Nucleus accumbens (tissue), 56 donors: ENCODE measurements around the gene PTP4A2.

Experiments used
- DNase-seq, 56 donors: peaks; one replicate each; lab custom pipeline; 2025; lab: John Stamatoyannopoulos, UW

The PTP4A2 gene

DNA sequence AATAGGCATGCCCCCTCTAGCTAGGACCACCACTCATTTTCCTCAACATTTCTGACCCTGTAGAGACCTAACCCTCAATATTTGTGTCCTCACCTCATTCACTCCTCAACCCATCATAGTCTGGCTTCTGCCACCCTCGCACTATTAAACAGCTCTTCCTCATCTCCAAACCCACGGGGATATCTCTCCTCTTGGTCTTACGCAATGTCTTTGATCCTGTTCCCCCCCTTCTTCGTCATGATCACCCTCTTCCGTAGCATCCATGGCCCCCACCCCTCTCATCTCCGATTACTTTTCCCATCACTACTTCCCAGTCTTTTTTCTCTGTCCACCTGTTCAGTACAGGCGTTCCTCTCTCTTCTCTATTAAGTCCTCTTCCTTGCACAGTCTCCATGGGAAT is 70.6 kb downstream of the PTP4A2 start:
- DNase-seq = no peak

DNA sequence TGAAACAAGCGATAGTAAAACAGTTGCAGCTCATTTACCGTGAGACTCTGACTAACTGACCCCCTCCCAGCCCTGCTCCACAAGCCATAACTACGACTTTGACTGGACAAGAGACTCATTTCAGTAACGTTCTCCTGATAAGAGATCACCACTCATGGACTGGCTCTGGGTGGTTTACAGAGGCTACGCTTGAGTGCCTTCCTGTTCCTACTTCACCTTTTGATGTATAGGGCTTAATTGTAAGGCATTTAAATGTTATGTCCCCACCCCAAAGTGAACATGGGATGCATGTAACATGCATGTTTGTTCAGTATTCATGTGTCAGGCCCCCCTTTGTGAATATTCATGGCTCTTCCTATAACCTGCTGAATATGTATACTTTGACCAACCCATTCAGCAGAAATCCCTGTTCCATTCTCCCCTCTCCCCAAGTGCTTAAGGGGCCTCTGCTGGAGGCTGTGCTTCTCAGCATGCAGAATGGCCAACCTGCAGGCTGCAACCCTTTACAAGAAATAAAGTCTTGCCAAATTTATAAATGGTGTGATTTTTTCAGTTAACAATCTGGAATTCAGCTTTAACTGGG is 71.6 kb downstream of the PTP4A2 start:
- no peak for DNase-seq

DNA sequence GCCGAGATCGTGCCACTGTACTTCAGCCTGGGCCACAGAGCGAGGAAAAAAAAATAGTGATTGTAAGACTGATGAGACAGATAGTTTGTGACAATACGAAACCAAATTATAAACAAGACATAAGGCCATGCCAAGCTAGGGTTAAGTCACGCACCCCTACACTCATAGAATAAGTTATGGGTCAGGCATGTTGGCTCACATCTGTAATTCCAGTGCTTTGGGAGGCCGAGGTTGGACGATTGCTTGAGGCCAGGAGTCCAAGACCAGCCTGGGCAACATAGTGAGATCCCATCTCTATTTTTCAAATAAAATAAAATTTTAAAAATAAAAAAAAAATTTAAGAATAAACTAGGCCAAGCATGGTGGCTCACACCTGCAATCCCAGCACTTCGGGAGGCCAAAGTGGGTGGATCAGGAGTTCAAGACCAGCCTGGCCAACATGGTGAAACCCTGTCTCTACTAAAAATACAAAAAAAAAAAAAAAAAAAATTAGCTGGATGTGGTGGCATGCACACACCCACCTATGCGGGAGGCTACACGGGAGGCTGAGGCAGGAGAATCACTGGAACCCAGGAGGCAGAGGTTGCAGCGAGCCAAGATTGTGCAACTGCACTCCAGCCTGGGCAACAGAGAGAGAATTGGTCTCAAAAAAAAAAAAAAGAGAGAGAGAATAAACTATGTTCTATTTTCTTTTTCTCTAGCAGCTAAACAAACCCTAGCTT is 72.3 kb downstream of the PTP4A2 start:
- DNase-seq = no peak

DNA sequence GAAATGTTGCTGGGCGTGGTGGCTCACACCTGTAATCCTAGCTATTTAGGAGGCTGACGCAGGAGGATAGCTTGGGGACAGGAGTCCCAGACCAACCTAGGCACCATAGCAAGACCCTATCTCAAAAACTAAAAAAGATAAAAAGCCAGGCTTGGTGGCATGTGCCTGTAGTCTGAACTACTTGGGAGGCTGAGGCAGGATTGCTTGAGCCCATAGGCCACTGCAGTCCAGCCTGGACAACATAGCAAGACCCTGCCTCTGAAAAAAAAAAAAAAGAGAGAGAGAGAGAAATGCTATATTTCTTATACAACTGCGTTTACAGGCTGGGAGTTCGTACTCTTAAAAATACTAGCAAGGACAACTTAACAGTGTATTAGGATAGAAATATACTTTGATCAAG is 76.1 kb downstream of the PTP4A2 start:
- DNase-seq = no peak

DNA sequence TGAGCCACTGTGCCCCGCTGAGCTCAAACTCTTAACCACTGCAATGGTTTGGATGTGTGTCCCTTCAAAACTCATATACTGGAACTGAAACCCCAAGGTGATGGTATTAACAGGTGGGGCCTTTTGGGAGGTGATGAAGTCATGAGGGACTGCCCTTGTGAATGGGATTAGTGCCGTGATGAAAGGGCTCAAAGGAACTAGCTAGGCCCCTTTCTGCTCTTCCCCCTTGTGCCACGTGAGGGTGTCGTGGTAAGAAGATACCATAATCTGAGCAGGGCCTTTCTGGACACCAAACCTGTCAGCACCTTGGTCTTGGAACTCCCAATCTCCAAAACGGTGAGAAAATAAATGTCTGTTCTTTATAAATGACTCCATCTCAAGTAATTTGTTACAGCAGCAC is 76.8 kb downstream of the PTP4A2 start:
- DNase-seq = no peak

DNA sequence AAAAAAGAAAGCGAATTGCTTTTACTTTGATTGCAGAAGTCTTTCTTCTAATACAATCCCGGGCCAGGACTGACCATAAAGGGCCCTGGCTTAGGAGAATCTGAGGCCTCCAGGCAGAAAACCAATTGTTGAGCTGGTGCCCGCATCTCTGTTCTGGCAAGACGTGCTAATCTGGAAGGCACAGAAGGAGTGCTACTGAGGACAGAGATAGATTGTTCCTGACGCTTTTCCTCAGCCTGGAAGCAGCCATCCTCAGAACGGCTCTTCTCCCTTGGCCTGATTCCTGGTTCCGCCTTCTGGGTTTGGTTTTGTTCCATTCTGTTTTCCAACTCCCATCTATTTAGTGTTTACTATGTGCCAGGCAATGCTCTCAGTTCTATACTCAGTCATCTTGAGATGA is 77.6 kb downstream of the PTP4A2 start:
- peak in 6 of 56 donors; percentile 2 to 13 (median 7) for DNase-seq

DNA sequence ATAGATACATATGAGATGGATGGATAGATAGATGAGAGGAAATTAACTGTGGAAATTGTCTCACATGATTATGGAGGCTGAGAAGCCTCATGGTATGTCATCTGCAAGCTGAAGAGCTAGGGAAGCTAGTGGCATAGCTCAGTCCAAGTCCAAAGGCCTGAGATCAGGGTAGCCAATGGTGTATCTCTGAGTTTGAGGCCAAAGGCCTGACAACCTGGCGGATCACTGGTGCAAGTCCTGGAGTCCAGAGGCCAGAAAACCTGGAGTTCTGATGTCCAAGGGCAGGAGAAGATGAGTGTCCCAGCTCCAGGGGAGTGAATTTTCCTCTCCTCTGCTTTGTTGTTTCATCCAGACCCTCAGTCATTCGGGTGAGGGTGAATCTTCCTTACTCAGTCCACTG is 78.4 kb downstream of the PTP4A2 start:
- DNase-seq = no peak

DNA sequence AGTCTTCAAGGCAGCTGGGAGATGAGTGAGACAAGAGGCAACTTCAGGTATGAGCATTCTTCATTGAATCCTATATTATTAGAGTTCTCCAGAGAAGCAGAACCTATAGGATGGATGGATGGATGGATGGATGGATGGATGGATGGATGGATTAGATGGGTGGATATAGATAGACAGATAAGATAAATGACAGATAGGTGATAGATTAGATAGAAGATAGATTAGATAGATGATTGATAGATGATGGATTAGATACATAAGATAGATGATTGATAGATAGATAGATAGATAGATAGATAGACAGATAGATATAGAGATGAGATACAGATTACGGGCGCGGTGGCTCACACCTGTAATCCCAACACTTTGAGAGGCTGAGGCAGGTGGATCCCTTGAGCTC is 79.1 kb downstream of the PTP4A2 start:
- DNase-seq = no peak

DNA sequence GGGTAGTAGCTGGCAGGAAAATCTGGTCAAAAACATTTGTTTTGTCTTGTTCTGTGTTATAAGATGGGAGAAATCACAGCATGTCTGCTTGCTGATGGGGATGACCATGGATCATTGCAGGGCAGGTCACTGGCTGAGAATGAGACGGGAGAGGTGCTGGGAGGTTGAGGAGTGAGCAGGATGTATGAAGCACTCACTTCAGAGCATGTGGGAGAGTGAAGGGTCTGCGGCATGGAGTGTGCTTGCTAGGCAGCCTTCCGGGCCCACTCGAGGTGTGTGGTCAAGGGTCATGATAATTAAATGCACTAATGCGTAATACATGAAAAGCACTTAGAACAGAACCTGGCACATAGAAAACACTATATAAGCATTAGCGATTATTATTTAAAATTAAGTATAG is 80.3 kb downstream of the PTP4A2 start:
- DNase-seq = no peak
